ENCODE measurements around the gene SCNM1.
A peak's percentile ranks its signal among the peaks of the same experiment; 100 is the strongest.

DNA sequence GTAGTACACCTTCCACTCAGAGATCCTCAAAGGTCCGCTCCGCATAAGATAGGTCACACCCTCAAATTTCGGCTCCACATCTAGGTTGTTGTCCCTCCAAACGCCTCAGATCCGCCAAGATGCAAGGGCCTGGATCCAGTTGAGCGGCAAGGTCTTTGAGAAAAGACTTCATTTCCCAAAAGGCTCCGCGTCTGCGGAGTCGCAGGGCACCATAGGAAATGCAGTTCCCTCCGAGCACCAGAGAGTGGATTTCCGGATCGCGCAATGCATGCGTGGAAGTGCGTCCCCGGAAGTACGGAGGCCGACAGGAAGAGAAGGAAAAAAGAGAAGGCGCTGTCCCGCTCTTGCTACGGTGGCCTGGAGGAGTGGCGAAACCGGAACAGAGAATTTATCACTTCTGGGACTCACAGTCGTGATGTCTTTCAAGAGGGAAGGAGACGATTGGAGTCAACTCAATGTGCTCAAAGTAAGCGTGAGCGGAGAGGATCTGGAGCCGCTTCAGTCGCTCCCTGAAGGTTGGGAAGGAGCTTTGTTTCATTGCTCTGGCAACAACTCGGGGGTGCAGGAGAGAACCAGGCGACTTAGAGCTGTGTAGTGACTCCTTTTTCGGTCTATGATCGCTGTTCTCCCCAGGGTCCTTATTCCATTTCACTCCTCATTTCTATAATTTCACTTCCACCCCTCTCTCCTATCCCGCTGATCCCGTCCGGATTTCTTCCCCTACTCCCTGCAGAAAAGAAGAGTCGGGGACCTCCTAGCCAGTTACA is at the start of gene SCNM1, which contains the start of gene LYSMD1:
- TF ChIP-seq, protein P1, sequence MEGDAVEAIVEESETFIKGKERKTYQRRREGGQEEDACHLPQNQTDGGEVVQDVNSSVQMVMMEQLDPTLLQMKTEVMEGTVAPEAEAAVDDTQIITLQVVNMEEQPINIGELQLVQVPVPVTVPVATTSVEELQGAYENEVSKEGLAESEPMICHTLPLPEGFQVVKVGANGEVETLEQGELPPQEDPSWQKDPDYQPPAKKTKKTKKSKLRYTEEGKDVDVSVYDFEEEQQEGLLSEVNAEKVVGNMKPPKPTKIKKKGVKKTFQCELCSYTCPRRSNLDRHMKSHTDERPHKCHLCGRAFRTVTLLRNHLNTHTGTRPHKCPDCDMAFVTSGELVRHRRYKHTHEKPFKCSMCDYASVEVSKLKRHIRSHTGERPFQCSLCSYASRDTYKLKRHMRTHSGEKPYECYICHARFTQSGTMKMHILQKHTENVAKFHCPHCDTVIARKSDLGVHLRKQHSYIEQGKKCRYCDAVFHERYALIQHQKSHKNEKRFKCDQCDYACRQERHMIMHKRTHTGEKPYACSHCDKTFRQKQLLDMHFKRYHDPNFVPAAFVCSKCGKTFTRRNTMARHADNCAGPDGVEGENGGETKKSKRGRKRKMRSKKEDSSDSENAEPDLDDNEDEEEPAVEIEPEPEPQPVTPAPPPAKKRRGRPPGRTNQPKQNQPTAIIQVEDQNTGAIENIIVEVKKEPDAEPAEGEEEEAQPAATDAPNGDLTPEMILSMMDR (IDR thresholded peaks at IDR 0.05), result peak in 2 of 5 experiments; percentile 74 to 78
- no peak for TF ChIP-seq POLR2A (IDR thresholded peaks at IDR 0.05)
- peak; percentile 96 to 99 for TF ChIP-seq EP300 (IDR thresholded peaks at IDR 0.05)
